Mesendoderm (in vitro differentiated cells): ENCODE data around the gene IARS2.

Experiments used
- DNase-seq: peaks from one replicate; pipeline ENCODE4 v3.0.0; 2013
- H2AK5ac ChIP-seq: 2 replicates; pipeline ENCODE4 v1.6.1; 2013; ENCODE audit warnings: low read length, inconsistent platforms
- H2BK120ac ChIP-seq: 2 replicates; pipeline ENCODE4 v1.6.1; 2013; ENCODE audit warnings: low read depth, mild to moderate bottlenecking, low read length, moderate library complexity, mixed read lengths
- H2BK15ac ChIP-seq: replicated peaks from 2 replicates; pipeline ENCODE4 v1.6.1; 2013; ENCODE audit warnings: low read depth, mild to moderate bottlenecking, moderate library complexity
- H2BK5ac ChIP-seq: 2 replicates; pipeline ENCODE4 v1.6.1; 2013; ENCODE audit warnings: low read length, inconsistent platforms
- H3K18ac ChIP-seq: 2 replicates; pipeline ENCODE4 v1.6.1; 2013; ENCODE audit warnings: mild to moderate bottlenecking, low read length, mixed read lengths
- H3K23ac ChIP-seq: one replicate; pipeline ENCODE4 v1.6.1; 2013; ENCODE audit warnings: low read length
- H3K27ac ChIP-seq: 2 replicates; pipeline ENCODE4 v1.5.1; 2013; ENCODE audit warnings: low read depth, mild to moderate bottlenecking, inconsistent platforms, low read length, moderate library complexity
- H3K27me3 ChIP-seq: 2 replicates; pipeline ENCODE4 v1.6.1; 2013; ENCODE audit warnings: low read length, control low read depth, mild to moderate bottlenecking, inconsistent platforms; ENCODE audit not compliant: insufficient read depth, poor library complexity
- H3K36me3 ChIP-seq: 2 replicates; pipeline ENCODE4 v1.6.1; 2013; ENCODE audit warnings: low read length, inconsistent platforms; ENCODE audit not compliant: control insufficient read depth, insufficient read depth
- H3K4ac ChIP-seq: one replicate; pipeline ENCODE4 v1.6.1; 2013; ENCODE audit warnings: low read depth, mild to moderate bottlenecking, low read length, moderate library complexity
- H3K4me1 ChIP-seq: 2 replicates; pipeline ENCODE4 v1.6.1; 2013; ENCODE audit warnings: low read depth, low read length, inconsistent platforms; ENCODE audit not compliant: control insufficient read depth
- H3K4me2 ChIP-seq: 2 replicates; pipeline ENCODE4 v1.6.1; 2013; ENCODE audit warnings: low read length
- H3K4me3 ChIP-seq: 2 replicates; pipeline ENCODE4 v1.5.1; 2013; ENCODE audit warnings: mild to moderate bottlenecking, low read length
- H3K56ac ChIP-seq: one replicate; pipeline ENCODE4 v1.6.1; 2013; ENCODE audit warnings: low read length
- H3K79me1 ChIP-seq: 2 replicates; pipeline ENCODE4 v1.6.1; 2013; ENCODE audit warnings: low read length, inconsistent platforms
- H3K79me2 ChIP-seq: 2 replicates; pipeline ENCODE4 v1.6.1; 2013; ENCODE audit warnings: mild to moderate bottlenecking, low read length; ENCODE audit not compliant: control insufficient read depth, insufficient read depth
- H3K9ac ChIP-seq: 2 replicates; pipeline ENCODE4 v1.6.1; 2013; ENCODE audit warnings: low read length, inconsistent platforms
- H4K5ac ChIP-seq: one replicate; pipeline ENCODE4 v1.6.1; 2013; ENCODE audit warnings: low read length
- H4K8ac ChIP-seq: one replicate; pipeline ENCODE4 v1.6.1; 2013; ENCODE audit warnings: low read depth, mild to moderate bottlenecking, control low read depth, low read length, moderate library complexity
- whole genome bisulfite sequencing: extraction: QIAGEN DNeasy Blood & Tissue Kit; methylation state at CpG from one replicate; pipeline ENCODE4 v1.1.7; 2013; ENCODE audit warnings: low lambda C conversion rate, missing lambda C conversion rate; ENCODE audit not compliant: insufficient coverage; ENCODE audit errors: extremely low coverage; 5-methylcytosine and 5-hydroxymethylcytosine counted together

IARS2 gene

DNA sequence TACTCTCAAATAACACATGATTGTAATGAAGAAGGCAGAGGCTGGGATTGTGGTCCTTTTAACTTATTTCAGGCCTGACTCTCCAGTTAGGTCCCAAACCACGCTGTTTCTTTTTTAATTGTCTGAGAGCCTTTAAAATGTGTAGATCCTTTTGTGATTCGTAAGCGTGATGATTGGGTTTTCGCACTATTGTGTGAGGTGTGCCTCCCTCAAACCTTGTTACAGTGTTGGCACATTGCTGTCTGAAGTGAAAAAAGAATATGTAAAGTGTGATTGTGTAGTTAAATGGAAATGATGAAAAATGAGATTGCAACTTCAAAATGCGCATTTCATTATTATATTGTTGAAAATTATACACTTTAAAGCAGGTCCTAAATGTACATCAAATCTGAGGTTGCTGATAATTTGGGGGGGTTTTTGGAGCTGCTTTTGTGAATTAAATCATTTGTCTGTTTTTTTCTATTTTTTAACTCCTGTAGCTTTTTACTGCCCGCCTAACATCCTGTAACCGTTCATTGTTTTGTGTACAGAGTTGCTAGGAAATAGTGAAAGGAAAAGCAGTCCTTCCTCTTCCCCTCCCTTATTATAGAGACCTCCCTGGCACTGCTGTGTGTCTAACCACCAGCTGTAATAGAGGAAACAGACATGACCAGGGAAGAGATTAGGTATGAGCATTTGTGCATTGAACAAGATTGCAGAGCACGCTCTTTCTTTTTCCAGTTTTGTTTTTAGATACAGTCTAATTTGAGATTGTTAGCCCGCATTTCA lies 43.3 kb downstream of the IARS2 start:
- Histone ChIP-seq H3K79me2 (no peaks in the 10 kb centered on the region), H3K79me1 (no peaks in the 10 kb centered on the region), H3K4me3 (no peak overlapping the region), H2BK5ac (no peak overlapping the region), H4K8ac (no peak overlapping the region), H2BK120ac (no peak overlapping the region), H3K56ac (no peak overlapping the region), H3K4me1 (no peaks in the 10 kb centered on the region), H3K4me2 (no peak overlapping the region), H3K4ac (no peak overlapping the region), H3K27ac (no peak overlapping the region), H2AK5ac (no peak overlapping the region), H2BK15ac (no peak overlapping the region), H3K23ac (no peak overlapping the region), H3K27me3 (no peaks in the 10 kb centered on the region), H3K9ac (no peak overlapping the region), H4K5ac (no peak overlapping the region), H3K18ac (no peak overlapping the region), H3K36me3 (no peaks in the 10 kb centered on the region)
- 100% methylated on average over 1 of the region's 9 CpGs for whole genome bisulfite sequencing
- DNase-seq: no peak

DNA sequence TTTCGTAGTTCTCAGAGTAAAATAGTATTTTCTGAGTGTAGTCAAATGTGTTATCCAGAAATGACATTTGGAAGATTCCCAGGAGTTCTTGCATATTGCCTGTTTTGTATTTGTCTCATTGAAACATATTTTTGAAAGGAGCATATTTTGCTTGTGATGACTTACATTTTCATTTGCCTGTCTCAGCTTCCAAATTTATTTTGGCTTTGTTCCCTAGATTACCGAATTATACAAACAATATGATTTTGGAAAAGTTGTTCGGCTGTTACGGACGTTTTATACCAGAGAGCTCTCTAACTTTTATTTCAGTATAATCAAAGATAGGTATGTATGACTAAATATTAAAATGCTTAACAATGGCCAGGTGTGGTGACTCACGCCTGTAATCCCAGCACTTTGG lies 46.0 kb downstream of the IARS2 start:
- Histone ChIP-seq H4K5ac (no peak overlapping the region), H3K9ac (no peak overlapping the region), H3K56ac (no peak overlapping the region), H2BK5ac (no peak overlapping the region), H3K4me1 (no peaks in the 10 kb centered on the region), H2AK5ac (no peak overlapping the region), H3K4me3 (no peak overlapping the region), H3K27ac (no peak overlapping the region), H2BK15ac (no peak overlapping the region), H3K79me2 (no peaks in the 10 kb centered on the region), H2BK120ac (no peak overlapping the region), H3K4me2 (no peak overlapping the region), H3K23ac (no peak overlapping the region), H4K8ac (no peak overlapping the region), H3K36me3 (no peaks in the 10 kb centered on the region), H3K79me1 (no peaks in the 10 kb centered on the region), H3K27me3 (no peaks in the 10 kb centered on the region), H3K18ac (no peak overlapping the region), H3K4ac (no peak overlapping the region)
- DNase-seq: no peak
- no CpG with 5 or more reads among the region's 6 CpGs for WGBS

DNA sequence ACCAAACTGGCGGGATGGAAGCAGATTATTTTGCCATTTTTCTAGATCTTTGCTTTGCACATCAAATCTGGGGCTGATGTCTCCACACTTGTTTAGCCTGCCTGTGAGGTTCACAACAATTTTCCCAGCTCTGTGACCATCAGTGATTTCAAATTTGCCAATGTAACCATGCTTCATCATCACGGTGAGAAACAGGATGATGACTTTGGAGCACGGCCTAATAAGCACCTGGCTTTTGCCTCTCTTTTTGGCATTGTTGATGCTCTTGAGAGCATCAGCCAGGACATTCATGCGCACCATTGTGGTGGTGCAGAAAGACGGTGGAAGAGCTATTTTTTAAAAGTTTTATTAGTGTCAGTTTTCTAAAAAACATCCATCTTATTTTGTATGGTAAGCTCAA lies 50.1 kb downstream of the IARS2 start:
- Histone ChIP-seq H3K79me1 (no peaks in the 10 kb centered on the region), H3K23ac (no peak overlapping the region), H3K27me3 (no peaks in the 10 kb centered on the region), H2BK5ac (no peak overlapping the region), H3K18ac (no peak overlapping the region), H3K27ac (no peak overlapping the region), H2BK15ac (no peak overlapping the region), H3K4ac (no peak overlapping the region), H3K4me2 (no peak overlapping the region), H3K4me3 (no peak overlapping the region), H3K9ac (no peak overlapping the region), H3K56ac (no peak overlapping the region), H2AK5ac (no peak overlapping the region), H3K79me2 (no peaks in the 10 kb centered on the region), H4K8ac (no peak overlapping the region), H3K4me1 (no peaks in the 10 kb centered on the region), H3K36me3 (no peaks in the 10 kb centered on the region), H2BK120ac (no peak overlapping the region), H4K5ac (no peak overlapping the region)
- WGBS: no CpG with 5 or more reads among the region's 5 CpGs
- no peak for DNase-seq

DNA sequence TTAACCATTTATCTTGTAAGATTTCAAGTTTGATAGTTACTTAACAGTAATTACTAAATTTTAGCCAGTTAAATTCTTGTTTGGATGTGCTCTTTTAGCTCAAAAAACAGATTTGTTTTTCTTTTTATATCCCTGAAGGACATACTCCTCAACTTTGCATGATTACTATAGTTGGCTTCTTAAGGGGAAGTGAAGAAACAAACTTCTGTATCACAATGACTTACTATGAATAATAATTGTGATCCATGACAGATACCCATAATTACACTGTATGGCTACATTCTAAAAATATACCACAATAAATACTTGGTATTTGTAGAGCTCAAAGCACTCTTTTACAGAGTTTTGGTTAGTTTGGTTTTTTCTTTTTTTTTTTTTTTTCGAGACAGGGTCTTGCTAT lies 55.8 kb downstream of the IARS2 start:
- no peak overlapping the region for H3K23ac ChIP-seq
- no peak overlapping the region for H3K4me2 ChIP-seq
- H3K4ac ChIP-seq: no peak overlapping the region
- H3K18ac ChIP-seq: no peak overlapping the region
- H3K27me3 ChIP-seq: no peaks in the 10 kb centered on the region
- no peak overlapping the region for H3K4me3 ChIP-seq
- H2BK5ac ChIP-seq: no peak overlapping the region
- H2BK120ac ChIP-seq: no peak overlapping the region
- no peak for DNase-seq
- no CpG with 5 or more reads among the region's 1 CpG for WGBS
- H3K79me2 ChIP-seq: no peaks in the 10 kb centered on the region
- H4K8ac ChIP-seq: no peak overlapping the region
- peaks cover 2% of the 10 kb centered on the region for H3K36me3 ChIP-seq
- H3K56ac ChIP-seq: no peak overlapping the region
- no peak overlapping the region for H3K9ac ChIP-seq
- no peaks in the 10 kb centered on the region for H3K79me1 ChIP-seq
- H3K27ac ChIP-seq: no peak overlapping the region
- H3K4me1 ChIP-seq: no peaks in the 10 kb centered on the region
- H4K5ac ChIP-seq: no peak overlapping the region
- no peak overlapping the region for H2BK15ac ChIP-seq
- H2AK5ac ChIP-seq: no peak overlapping the region

DNA sequence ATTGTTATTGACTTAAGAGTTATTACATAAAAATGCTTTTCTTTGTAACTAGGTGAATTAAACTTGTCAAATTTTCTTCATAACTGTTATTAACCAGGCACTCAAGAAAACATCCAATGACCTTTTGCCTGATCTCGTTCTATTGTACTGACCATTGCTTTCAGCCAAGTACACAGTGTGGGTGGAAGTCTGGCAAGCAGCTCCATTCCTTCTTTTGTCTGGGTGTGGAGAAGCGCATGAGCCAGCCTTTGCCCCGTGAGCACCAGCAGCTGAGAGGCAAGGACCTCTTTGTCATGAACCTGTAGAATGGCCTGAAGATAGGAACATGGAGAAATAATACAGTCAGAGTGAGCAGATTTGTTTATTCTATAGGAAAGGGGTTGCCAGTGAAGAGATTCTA lies 57.5 kb downstream of the IARS2 start:
- no CpG with 5 or more reads among the region's 3 CpGs for WGBS
- H3K9ac ChIP-seq: no peak overlapping the region
- DNase-seq: no peak
- no peak overlapping the region for H3K4me3 ChIP-seq
- H3K18ac ChIP-seq: no peak overlapping the region
- H3K27ac ChIP-seq: no peak overlapping the region
- no peaks in the 10 kb centered on the region for H3K27me3 ChIP-seq
- H3K56ac ChIP-seq: no peak overlapping the region
- H3K23ac ChIP-seq: no peak overlapping the region
- no peaks in the 10 kb centered on the region for H3K4me1 ChIP-seq
- no peaks in the 10 kb centered on the region for H3K79me2 ChIP-seq
- no peak overlapping the region for H2BK120ac ChIP-seq
- H3K36me3 ChIP-seq: peaks cover 5% of the 10 kb centered on the region
- H2BK5ac ChIP-seq: no peak overlapping the region
- H4K5ac ChIP-seq: no peak overlapping the region
- H2AK5ac ChIP-seq: no peak overlapping the region
- no peak overlapping the region for H2BK15ac ChIP-seq
- H4K8ac ChIP-seq: no peak overlapping the region
- H3K4ac ChIP-seq: no peak overlapping the region
- no peak overlapping the region for H3K4me2 ChIP-seq
- no peaks in the 10 kb centered on the region for H3K79me1 ChIP-seq

DNA sequence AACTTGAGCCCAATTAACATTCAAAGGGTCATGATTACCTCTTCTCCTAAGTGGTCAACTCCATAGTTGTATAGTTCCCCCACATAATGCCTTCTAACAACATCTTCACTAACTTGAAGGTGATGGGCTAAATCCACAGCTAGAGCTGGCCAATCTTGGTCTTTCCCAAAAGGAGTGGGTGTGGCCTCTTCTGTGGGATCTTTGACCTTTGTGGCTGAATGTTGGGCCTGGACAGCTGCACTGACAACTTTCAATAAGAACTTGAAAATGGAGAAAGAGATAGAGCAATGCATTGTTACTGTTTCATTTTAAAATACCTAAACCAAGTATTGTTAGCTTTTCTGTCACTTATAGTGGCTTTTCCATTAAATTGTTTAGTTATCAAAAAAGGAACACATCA lies 59.2 kb downstream of the IARS2 start:
- Histone ChIP-seq H2BK5ac (no peak overlapping the region), H3K79me1 (no peaks in the 10 kb centered on the region), H3K27me3 (no peaks in the 10 kb centered on the region), H3K9ac (no peak overlapping the region), H3K56ac (no peak overlapping the region), H2BK15ac (no peak overlapping the region), H2AK5ac (no peak overlapping the region), H3K18ac (no peak overlapping the region), H3K4me3 (no peak overlapping the region), H3K36me3 (peaks cover 5% of the 10 kb centered on the region), H3K4me2 (no peak overlapping the region), H3K4ac (no peak overlapping the region), H4K8ac (no peak overlapping the region), H2BK120ac (no peak overlapping the region), H3K79me2 (no peaks in the 10 kb centered on the region), H3K27ac (no peak overlapping the region), H4K5ac (no peak overlapping the region), H3K23ac (no peak overlapping the region), H3K4me1 (no peaks in the 10 kb centered on the region)
- peak; percentile 3 for DNase-seq
